Upper lobe of left lung (tissue), 6 donors: ENCODE measurements around the gene SLC44A2. TPM values are rescaled to one million over a fixed set of nuclear protein-coding genes. Genes with fewer than 3 reads are reported as not detected.

Experiments
- ATAC-seq, 2 donors: fragments of 200-7000 bp; cut with Tn5 transposase; one replicate each; pipeline ENCODE4 v1.9.1; 2022; ENCODE audit warnings: mild to moderate bottlenecking in 2 of 2, moderate library complexity in 2 of 2; ENCODE audit not compliant: low FRiP score in 2 of 2
- DNase-seq, 2 donors: peaks; one replicate each; pipeline ENCODE4 v3.0.0-alpha.2; 2019 to 2020
- H3K27ac ChIP-seq, 4 donors: fragments of 200-600 bp; sonication (generic); one replicate each; pipeline ENCODE4 v1.5.1; 2016 to 2019
- H3K27me3 ChIP-seq, 4 donors: fragments of 200-600 bp; sonication (generic); one replicate each; pipeline ENCODE4 v1.5.1; 2017 to 2019
- H3K36me3 ChIP-seq, 4 donors: fragments of 200-600 bp; sonication (generic); one replicate each; pipeline ENCODE4 v1.5.1; 2016 to 2019
- H3K4me1 ChIP-seq, 4 donors: fragments of 200-600 bp; sonication (generic); one replicate each; pipeline ENCODE4 v1.5.1; 2018 to 2019
- H3K4me3 ChIP-seq, 4 donors: fragments of 200-600 bp; sonication (generic); one replicate each; pipeline ENCODE4 v1.5.1; 2017 to 2019; ENCODE audit warnings: mild to moderate bottlenecking in 2 of 4, moderate library complexity in 1 of 4
- H3K9me3 ChIP-seq, 4 donors: fragments of 200-600 bp; sonication (generic); one replicate each; pipeline ENCODE4 v1.5.1; 2018 to 2019
- EP300 ChIP-seq, 4 donors: sonication (generic); formaldehyde crosslinking; IDR thresholded peaks; one replicate each; pipeline ENCODE4 v1.5.1; 2017; ENCODE audit warnings: antibody characterized with exemption in 4 of 4, control low read depth in 2 of 4
- POLR2A ChIP-seq, 4 donors: fragments of 450-650 bp; IDR thresholded peaks; one replicate each; pipeline ENCODE4 v1.5.1; 2016 to 2017; ENCODE audit warnings: antibody characterized with exemption in 4 of 4, mild to moderate bottlenecking in 2 of 4
- POLR2AphosphoS5 ChIP-seq, 2 donors: sonication (generic); formaldehyde crosslinking; IDR thresholded peaks; one replicate each; pipeline ENCODE4 v1.5.1; 2017; ENCODE audit warnings: antibody characterized with exemption in 2 of 2
- WGBS, 2 donors: methylation state at CpG; one replicate each; pipeline ENCODE4 v1.1.5; 2017 to 2018; 5-methylcytosine and 5-hydroxymethylcytosine counted together
- total RNA-seq, 6 donors: library from RNA; depleted of rRNA in 4 of 6; stranded (reverse); fragments of >200 nt in 4 of 6; gene quantifications; one replicate each; pipeline versions ENCODE4 v1.1.0 to v1.2.1, GENCODE V29; 2016 to 2021
- TF ChIP-seq, protein P1 (sequence below), 6 experiments: fragments of 450-650 bp in 4 of 6; fragments of 200-600 bp in 2 of 6; sonication (generic) in 2 of 6; IDR thresholded peaks; one replicate each; pipeline ENCODE4 v1.5.1; 2016 to 2019; ENCODE audit warnings: antibody characterized with exemption in 6 of 6
- donor health status: DM: no; HTN: no; CAD: no; lungs with moderate emphysema.
- donor health status: DM: no; HTN: yes; CAD: no; lungs with severe emphysema.

SLC44A2 gene
- total RNA-seq, 6 donors from 2014 or later: 117 to 333 (median 197) TPM

DNA sequence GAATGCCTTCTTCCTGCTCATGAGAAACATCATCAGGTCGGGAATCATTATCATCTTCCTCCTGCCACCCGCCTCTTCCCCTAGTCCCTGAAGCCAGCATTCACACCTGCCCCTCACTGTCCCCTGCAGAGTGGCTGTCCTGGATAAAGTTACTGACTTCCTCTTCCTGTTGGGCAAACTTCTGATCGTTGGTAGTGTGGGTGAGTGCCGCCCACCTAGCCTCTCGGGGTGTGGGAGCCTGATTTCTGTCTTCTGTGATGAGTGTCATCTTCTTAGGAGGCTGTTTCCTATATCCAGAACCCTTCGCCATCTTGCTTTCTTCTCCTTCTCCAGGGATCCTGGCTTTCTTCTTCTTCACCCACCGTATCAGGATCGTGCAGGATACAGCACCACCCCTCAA lies 12.5 kb downstream of the SLC44A2 start:
- TF ChIP-seq, protein P1, sequence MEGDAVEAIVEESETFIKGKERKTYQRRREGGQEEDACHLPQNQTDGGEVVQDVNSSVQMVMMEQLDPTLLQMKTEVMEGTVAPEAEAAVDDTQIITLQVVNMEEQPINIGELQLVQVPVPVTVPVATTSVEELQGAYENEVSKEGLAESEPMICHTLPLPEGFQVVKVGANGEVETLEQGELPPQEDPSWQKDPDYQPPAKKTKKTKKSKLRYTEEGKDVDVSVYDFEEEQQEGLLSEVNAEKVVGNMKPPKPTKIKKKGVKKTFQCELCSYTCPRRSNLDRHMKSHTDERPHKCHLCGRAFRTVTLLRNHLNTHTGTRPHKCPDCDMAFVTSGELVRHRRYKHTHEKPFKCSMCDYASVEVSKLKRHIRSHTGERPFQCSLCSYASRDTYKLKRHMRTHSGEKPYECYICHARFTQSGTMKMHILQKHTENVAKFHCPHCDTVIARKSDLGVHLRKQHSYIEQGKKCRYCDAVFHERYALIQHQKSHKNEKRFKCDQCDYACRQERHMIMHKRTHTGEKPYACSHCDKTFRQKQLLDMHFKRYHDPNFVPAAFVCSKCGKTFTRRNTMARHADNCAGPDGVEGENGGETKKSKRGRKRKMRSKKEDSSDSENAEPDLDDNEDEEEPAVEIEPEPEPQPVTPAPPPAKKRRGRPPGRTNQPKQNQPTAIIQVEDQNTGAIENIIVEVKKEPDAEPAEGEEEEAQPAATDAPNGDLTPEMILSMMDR (IDR thresholded peaks at IDR 0.05): no peak
- TF ChIP-seq POLR2A (IDR thresholded peaks at IDR 0.05): no peak
- TF ChIP-seq POLR2AphosphoS5 (IDR thresholded peaks at IDR 0.05): no peak
- TF ChIP-seq EP300 (IDR thresholded peaks at IDR 0.05): no peak
- Histone ChIP-seq H3K4me3 (no peak overlapping the region), H3K36me3 (peaks cover 63 to 97% (median 91%) of the 10 kb centered on the region in 4 donors), H3K4me1 (peaks cover 0 to 42% (median 22%) of the 10 kb centered on the region in 4 donors), H3K27ac (no peak overlapping the region), H3K27me3 (no peaks in the 10 kb centered on the region), H3K9me3 (no peaks in the 10 kb centered on the region)
- WGBS, 2 donors: 60 to 66% methylated on average over 8 of the region's 8 CpGs
- DNase-seq (no peak), ATAC-seq (peak in 1 of 2 donors; percentile 28)

DNA sequence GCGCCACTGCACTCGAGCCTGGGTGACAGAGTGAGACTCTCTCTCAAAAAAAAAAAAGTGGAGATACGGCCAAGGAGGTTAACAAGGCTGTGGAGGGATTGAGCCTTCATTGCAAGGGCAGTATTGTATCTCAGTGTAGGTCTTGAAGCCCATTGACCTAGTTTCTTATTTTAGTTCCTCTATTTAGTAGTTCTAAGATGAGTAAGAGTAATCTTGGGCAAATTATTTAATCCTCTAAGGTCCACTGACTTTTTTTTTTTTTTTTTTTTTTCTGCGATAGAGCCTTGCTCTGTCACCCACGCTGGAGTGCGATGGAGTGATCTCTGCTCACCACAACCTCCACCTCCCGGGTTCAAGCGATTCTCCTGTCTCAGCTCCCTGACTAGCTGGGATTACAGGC lies 14.5 kb downstream of the SLC44A2 start:
- Histone ChIP-seq H3K27ac (peak overlapping the region in 1 of 4 donors; percentile 40), H3K4me1 (peaks cover 18 to 61% (median 39%) of the 10 kb centered on the region in 4 donors), H3K9me3 (no peaks in the 10 kb centered on the region), H3K27me3 (no peaks in the 10 kb centered on the region), H3K4me3 (no peak overlapping the region), H3K36me3 (peaks cover 59 to 88% (median 80%) of the 10 kb centered on the region in 4 donors)
- 65 to 80% methylated on average over 8 of the region's 8 CpGs for WGBS, 2 donors
- ATAC-seq (peak in 1 of 2 donors; percentile 43), DNase-seq (no peak)
- TF ChIP-seq, protein P1 (IDR thresholded peaks at IDR 0.05): no peak
- TF ChIP-seq POLR2AphosphoS5 (IDR thresholded peaks at IDR 0.05): no peak
- TF ChIP-seq EP300 (IDR thresholded peaks at IDR 0.05): no peak
- TF ChIP-seq POLR2A (IDR thresholded peaks at IDR 0.05): no peak

DNA sequence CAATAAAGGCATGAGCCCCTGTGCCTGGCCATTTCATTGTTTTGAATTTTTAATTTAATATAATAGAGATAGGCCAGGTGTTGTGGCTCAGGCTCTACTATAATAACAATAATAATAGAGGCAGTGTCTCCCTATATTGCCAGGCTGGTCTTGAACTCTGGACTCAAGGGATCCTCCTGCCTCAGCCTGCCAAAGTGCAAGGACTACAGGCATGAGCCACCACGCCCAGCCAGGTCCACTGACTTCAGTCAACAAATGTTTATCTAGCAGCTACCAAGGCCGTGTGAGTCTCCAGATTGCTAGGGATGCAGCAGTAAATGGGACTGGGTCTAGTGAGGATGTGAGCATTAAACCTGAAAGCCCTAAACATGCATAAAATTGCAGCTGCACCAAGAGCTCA lies 15.0 kb downstream of the SLC44A2 start:
- no peaks in the 10 kb centered on the region for H3K27me3 ChIP-seq
- 70 to 86% methylated on average over 2 of the region's 2 CpGs for WGBS, 2 donors
- no peak overlapping the region for H3K4me3 ChIP-seq
- ATAC-seq (no peak), DNase-seq (no peak)
- peak overlapping the region in 1 of 4 donors; percentile 3 for H3K27ac ChIP-seq
- H3K9me3 ChIP-seq: no peaks in the 10 kb centered on the region
- TF ChIP-seq POLR2AphosphoS5 (IDR thresholded peaks at IDR 0.05) (no peak), EP300 (IDR thresholded peaks at IDR 0.05) (no peak), POLR2A (IDR thresholded peaks at IDR 0.05) (no peak)
- TF ChIP-seq, protein P1 (IDR thresholded peaks at IDR 0.05): no peak
- H3K4me1 ChIP-seq: peaks cover 18 to 57% (median 37%) of the 10 kb centered on the region in 4 donors
- peaks cover 53 to 83% (median 75%) of the 10 kb centered on the region in 4 donors for H3K36me3 ChIP-seq

DNA sequence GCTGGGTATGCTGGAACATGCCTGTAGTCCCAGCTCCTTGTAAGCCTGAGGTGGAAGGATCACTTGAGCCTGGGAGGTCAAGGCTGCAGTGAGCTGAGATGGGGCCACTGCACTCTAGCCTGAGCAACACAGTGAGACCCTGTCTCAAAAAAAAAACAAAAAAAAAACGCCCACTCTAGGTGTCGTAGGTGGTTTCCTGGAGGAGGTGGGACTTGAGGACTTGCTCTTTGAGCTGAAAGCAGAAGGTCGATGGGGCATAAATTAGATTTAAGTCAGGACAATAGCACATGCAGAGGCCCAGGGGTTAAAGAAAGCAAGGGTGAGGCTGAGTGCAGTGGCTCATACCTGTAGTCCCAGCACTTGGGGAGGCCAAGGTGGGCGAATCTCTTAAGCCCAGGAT lies 15.9 kb downstream of the SLC44A2 start:
- no peak for DNase-seq
- ATAC-seq: no peak
- TF ChIP-seq EP300 (IDR thresholded peaks at IDR 0.05) (no peak), POLR2A (IDR thresholded peaks at IDR 0.05) (no peak), POLR2AphosphoS5 (IDR thresholded peaks at IDR 0.05) (no peak)
- TF ChIP-seq, protein P1 (IDR thresholded peaks at IDR 0.05): no peak
- H3K27me3 ChIP-seq: no peaks in the 10 kb centered on the region
- H3K4me3 ChIP-seq: no peak overlapping the region
- H3K36me3 ChIP-seq: peaks cover 45 to 74% (median 67%) of the 10 kb centered on the region in 4 donors
- H3K4me1 ChIP-seq: peaks cover 18 to 54% (median 34%) of the 10 kb centered on the region in 4 donors
- H3K9me3 ChIP-seq: no peaks in the 10 kb centered on the region
- no peak overlapping the region for H3K27ac ChIP-seq
- WGBS, 2 donors: 78 to 80% methylated on average over 4 of the region's 4 CpGs
